ENCODE measurements around the gene HOXD4.

DNA sequence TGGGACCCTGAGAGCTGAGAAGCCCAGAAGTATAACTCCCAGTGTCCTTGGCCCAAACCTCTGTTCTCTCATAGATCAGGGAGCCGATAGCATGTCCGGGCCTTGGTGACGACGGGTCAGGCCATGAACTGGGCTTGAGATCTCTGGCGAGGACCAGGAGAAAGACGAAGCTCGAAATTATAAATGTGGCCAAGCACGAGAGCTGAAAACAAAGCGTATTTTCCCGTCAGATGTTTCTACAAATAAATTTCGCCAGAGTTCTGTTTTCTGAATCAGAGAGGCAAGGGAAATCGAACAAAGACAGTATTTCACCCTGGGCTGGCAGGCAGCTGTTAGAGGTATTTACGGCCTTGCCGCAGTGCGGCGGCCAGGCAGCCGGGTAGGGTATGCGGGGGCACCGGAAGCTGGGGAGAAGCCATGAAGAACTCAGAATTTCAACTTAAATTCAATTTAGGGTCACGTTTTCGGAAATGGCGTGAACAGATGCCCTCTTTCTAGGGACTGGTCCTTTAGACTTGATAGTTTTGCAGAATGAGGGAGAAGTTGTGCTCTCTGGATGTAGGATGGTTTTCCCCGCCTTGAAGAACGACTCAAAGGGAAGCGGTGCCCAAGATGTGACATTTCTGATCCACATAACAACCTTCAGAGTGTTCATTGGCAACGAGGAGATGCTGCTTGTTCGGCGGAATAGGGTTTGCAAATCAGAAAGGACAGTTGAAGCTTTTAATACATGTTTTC is 12.3 kb upstream of the HOXD4 start:
- TF ChIP-seq POLR2AphosphoS5 (IDR thresholded peaks at IDR 0.05; ENCODE audit: low read depth, low read length): no peak
- TF ChIP-seq FOXP2 (optimal IDR thresholded peaks at IDR 0.05; ENCODE audit: borderline replicate concordance, extremely low read depth, extremely low read length, insufficient read depth): no peak
- TF ChIP-seq SIN3A (IDR thresholded peaks at IDR 0.05; ENCODE audit: borderline replicate concordance, insufficient read depth, low read length): no peak
